AG09319 (cell line): ENCODE measurements around the gene CALY.

Experiments
- DNase-seq: peaks from one replicate; pipeline ENCODE4 v3.0.0-alpha.2; 2010; ENCODE audit warnings: low read depth; ENCODE audit errors: extremely low read depth
- TF ChIP-seq, protein P1 (sequence below): IDR thresholded peaks from 2 replicates; pipeline ENCODE4 v1.5.1; 2011; ENCODE audit warnings: low read depth, mild to moderate bottlenecking, inconsistent platforms, low read length, moderate library complexity

The CALY gene

DNA sequence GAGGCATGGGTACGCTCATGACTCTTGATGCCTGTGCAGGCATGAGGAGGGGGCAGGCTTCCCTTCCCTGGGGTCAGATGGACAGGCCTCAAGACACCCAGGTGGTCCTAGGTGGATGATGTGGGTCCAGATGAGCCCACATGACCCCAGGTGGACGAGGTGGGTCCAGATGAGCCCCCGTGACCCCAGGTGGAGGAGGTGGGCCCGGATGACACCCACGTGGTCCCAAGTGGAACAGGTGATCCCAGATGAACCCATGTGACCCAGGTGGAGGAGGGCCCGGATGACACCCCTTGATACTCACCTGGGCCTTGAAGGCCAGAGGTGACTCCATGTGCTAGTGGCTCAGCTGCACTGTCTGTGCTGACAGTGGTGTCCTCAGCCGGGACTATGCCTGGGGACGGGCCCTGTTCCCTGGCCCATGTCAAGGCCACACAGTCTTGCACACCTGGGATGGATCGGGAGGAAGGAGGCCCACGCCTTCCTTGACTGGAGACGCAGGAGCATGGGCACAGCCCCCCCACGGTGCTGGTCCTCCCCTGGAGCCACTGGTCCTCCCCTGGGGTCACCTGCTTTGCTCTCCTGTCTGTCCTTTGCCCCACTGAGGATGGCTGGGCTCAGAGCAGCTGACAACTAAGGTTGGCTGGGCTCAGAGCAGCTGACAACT lies 13.7 kb upstream of the CALY start:
- TF ChIP-seq, protein P1, sequence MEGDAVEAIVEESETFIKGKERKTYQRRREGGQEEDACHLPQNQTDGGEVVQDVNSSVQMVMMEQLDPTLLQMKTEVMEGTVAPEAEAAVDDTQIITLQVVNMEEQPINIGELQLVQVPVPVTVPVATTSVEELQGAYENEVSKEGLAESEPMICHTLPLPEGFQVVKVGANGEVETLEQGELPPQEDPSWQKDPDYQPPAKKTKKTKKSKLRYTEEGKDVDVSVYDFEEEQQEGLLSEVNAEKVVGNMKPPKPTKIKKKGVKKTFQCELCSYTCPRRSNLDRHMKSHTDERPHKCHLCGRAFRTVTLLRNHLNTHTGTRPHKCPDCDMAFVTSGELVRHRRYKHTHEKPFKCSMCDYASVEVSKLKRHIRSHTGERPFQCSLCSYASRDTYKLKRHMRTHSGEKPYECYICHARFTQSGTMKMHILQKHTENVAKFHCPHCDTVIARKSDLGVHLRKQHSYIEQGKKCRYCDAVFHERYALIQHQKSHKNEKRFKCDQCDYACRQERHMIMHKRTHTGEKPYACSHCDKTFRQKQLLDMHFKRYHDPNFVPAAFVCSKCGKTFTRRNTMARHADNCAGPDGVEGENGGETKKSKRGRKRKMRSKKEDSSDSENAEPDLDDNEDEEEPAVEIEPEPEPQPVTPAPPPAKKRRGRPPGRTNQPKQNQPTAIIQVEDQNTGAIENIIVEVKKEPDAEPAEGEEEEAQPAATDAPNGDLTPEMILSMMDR, result no peak

GRCh38 chr10:133349577-133350011 lies 12.9 kb upstream of the CALY start:
- TF ChIP-seq, protein P1, result no peak
- DNase-seq, result no peak

More for the DNA sequence above, 13.7 kb upstream of the CALY start:
- DNase-seq, result no peak

GRCh38 chr10:133349160-133349568 lies 12.5 kb upstream of the CALY start:
- TF ChIP-seq, protein P1, result no peak
- no peak for DNase-seq

GRCh38 chr10:133347710-133348517 lies 11.2 kb upstream of the CALY start:
- no peak for DNase-seq
- TF ChIP-seq, protein P1, result no peak

- DNase-seq, result no peak
These were observed 9.7 kb upstream of the CALY start for GRCh38 chr10:133346413-133346812.

DNA sequence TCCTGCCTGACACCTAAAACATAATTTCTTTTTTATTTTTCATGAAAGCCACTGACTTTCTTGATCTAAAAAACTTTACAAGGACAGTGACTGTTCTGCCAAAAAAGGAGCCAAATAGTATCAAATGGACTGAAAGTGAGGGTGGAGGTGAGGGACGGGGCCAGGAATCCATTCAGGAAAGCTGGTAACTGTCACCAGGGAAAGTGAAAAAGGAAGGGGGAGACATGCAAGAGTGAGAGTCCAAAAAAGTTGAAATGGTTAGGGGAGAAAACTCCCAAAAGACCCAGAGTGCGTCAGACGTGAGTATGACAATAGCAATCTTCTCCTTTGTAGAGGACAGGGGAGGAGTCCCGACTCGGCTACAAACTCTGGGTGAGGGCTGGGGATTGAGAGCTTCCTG lies 7.5 kb upstream of the CALY start:
- TF ChIP-seq, protein P1, result no peak
- no peak for DNase-seq

More at GRCh38 chr10:133346413-133346812, 9.7 kb upstream of the CALY start:
- TF ChIP-seq, protein P1, result no peak

- TF ChIP-seq, protein P1, result no peak
- no peak for DNase-seq
These were observed 6.9 kb upstream of the CALY start for GRCh38 chr10:133343558-133343957.
